Stomach (tissue), 9 donors: Measurements from ENCODE around the gene ANKMY2. TPM values are rescaled to one million over a fixed set of nuclear protein-coding genes. Genes with fewer than 3 reads are reported as not detected.

Source experiments
- DNase-seq, 2 donors: peaks; one replicate each; pipeline versions ENCODE4 v3.0.0 to v3.0.0-alpha.2; 2013 to 2019
- H3K27ac ChIP-seq, 5 donors: fragments of 200-600 bp in 4 of 5; sonication (generic) in 4 of 5; one replicate each; pipeline ENCODE4 v1.5.1; 2013 to 2019; ENCODE audit warnings: mild to moderate bottlenecking in 1 of 5, moderate library complexity in 1 of 5
- H3K27me3 ChIP-seq, 3 donors: fragments of 200-600 bp; sonication (generic); one replicate each; pipeline ENCODE4 v1.5.1; 2017 to 2019; ENCODE audit warnings: mixed run types in 1 of 3
- H3K36me3 ChIP-seq, 4 donors: fragments of 200-600 bp; sonication (generic); 1 replicate in 3 of 4; 2 replicates in 1 of 4; pipeline ENCODE4 v1.5.1; 2016 to 2019
- H3K4me1 ChIP-seq, 4 donors: fragments of 200-600 bp; sonication (generic); one replicate each; pipeline ENCODE4 v1.5.1; 2016 to 2019
- H3K4me3 ChIP-seq, 4 donors: fragments of 200-600 bp; sonication (generic) in 3 of 4; one replicate each; pipeline ENCODE4 v1.5.1; 2016 to 2019; ENCODE audit warnings: mild to moderate bottlenecking in 1 of 4
- H3K9me3 ChIP-seq, 4 donors: fragments of 200-600 bp; sonication (generic); one replicate each; pipeline ENCODE4 v1.5.1; 2016 to 2019
- EP300 ChIP-seq: sonication (generic); formaldehyde crosslinking; IDR thresholded peaks from one replicate; pipeline ENCODE4 v1.6.1; 2017; ENCODE audit warnings: antibody characterized with exemption
- POLR2A ChIP-seq, 4 donors: fragments of 450-650 bp; IDR thresholded peaks; one replicate each; pipeline ENCODE4 v1.6.1; 2016; ENCODE audit warnings: antibody characterized with exemption in 4 of 4, control low read depth in 2 of 4, mild to moderate bottlenecking in 1 of 4, moderate library complexity in 1 of 4
- POLR2AphosphoS5 ChIP-seq, 3 donors: sonication (generic); formaldehyde crosslinking; IDR thresholded peaks; one replicate each; pipeline ENCODE4 v1.6.1; 2016; ENCODE audit warnings: antibody characterized with exemption in 3 of 3
- WGBS, 5 donors: extraction: QIAGEN DNeasy Blood & Tissue Kit in 3 of 5; methylation state at CpG; one replicate each; pipeline versions ENCODE4 v1.1.5 to v1.1.7; 2013 to 2018; 5-methylcytosine and 5-hydroxymethylcytosine counted together
- intact Hi-C: fragments of 100-400 bp; cut with DNase I; formaldehyde crosslinking; loops from one replicate; pipeline ENCODE4 v1.15.1; 2023; ENCODE audit warnings: low total_unique reads
- polyA plus RNA-seq, 3 donors: library from polyadenylated mRNA; stranded (reverse); fragments of 200-250 nt; gene quantifications; one replicate each; pipeline ENCODE4 v1.2.3, GENCODE V29; 2013
- total RNA-seq, 5 donors: library from RNA; depleted of rRNA; stranded (reverse); fragments of >200 nt; gene quantifications; one replicate each; pipeline versions ENCODE4 v1.1.0 to v1.2.3, GENCODE V29; 2014 to 2016
- TF ChIP-seq, protein P1 (sequence below), 7 experiments: fragments of 450-650 bp in 4 of 7; fragments of 200-600 bp in 3 of 7; sonication (generic) in 3 of 7; IDR thresholded peaks; one replicate each; pipeline ENCODE4 v1.5.1; 2016 to 2019; ENCODE audit warnings: antibody characterized with exemption in 7 of 7, control low read depth in 2 of 7, mild to moderate bottlenecking in 1 of 7
- donor health status: healthy with polysubstance abuse.
- donor health status: Bipolar disorder and iron deficiency.
- donor health status: healthy.

ANKMY2 gene
- total and polyA plus RNA-seq, 8 donors, result 2.6 to 39.8 (median 29.0) TPM

DNA sequence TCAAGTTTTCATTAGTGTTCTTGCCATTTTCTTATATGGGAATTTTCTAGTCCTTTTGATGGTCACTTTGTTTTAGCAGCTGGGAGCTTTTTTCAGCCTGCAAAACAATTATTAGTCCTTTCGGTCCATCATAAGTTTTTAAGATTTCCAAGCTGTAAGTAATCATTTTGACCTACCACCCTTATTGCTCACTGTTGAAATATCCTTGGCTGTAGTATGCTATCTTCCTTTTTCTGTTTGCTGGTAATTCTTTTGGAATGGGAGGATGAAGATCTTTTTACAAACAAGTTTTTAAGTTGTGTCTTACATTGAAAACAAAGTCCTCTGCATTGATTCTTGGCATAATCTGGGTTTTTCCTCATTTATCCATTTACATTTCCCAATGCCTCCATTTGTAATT, 24.5 kb upstream of the ANKMY2 start:
- intact Hi-C loops, result no loop called here

DNA sequence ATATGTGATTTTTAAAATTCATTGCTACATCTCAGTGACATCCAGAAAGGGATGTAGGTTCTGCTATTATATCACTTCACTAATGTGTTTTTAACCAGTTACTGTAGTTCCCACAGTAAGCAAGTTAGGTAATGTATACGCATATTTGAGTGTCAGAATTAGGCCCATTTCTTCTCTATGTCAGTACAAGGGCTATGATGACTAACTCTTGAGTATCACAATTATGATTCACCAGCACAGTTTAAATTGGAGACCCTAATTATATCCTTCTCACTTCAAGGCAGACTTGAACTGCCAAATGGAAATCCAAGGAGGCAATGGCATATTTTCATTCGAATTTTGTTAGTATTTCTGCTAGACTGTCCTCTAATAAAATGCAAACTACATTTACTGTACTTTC, 24.0 kb upstream of the ANKMY2 start:
- Histone ChIP-seq H3K27ac (peak overlapping the region in 1 of 5 donors; percentile 80), H3K4me3 (no peak overlapping the region), H3K9me3 (no peaks in the 10 kb centered on the region), H3K27me3 (no peaks in the 10 kb centered on the region), H3K36me3 (peaks cover 0 to 35% (median 20%) of the 10 kb centered on the region in 4 donors), H3K4me1 (peaks cover 8 to 21% (median 13%) of the 10 kb centered on the region in 4 donors)
- TF ChIP-seq POLR2AphosphoS5 (IDR thresholded peaks at IDR 0.05) (no peak), POLR2A (IDR thresholded peaks at IDR 0.05) (no peak), EP300 (no peak)
- TF ChIP-seq, protein P1, sequence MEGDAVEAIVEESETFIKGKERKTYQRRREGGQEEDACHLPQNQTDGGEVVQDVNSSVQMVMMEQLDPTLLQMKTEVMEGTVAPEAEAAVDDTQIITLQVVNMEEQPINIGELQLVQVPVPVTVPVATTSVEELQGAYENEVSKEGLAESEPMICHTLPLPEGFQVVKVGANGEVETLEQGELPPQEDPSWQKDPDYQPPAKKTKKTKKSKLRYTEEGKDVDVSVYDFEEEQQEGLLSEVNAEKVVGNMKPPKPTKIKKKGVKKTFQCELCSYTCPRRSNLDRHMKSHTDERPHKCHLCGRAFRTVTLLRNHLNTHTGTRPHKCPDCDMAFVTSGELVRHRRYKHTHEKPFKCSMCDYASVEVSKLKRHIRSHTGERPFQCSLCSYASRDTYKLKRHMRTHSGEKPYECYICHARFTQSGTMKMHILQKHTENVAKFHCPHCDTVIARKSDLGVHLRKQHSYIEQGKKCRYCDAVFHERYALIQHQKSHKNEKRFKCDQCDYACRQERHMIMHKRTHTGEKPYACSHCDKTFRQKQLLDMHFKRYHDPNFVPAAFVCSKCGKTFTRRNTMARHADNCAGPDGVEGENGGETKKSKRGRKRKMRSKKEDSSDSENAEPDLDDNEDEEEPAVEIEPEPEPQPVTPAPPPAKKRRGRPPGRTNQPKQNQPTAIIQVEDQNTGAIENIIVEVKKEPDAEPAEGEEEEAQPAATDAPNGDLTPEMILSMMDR (IDR thresholded peaks at IDR 0.05), result no peak
- DNase-seq, result no peak
- intact Hi-C loops, result no loop called here
- WGBS, 5 donors, result 90 to 94% (median 93%) methylated on average over 2 of the region's 2 CpGs

More for the DNA sequence above, 24.5 kb upstream of the ANKMY2 start:
- Histone ChIP-seq H3K36me3 (peaks cover 0 to 39% (median 25%) of the 10 kb centered on the region in 4 donors), H3K4me1 (peaks cover 8 to 21% (median 13%) of the 10 kb centered on the region in 4 donors), H3K27me3 (no peaks in the 10 kb centered on the region), H3K27ac (no peak overlapping the region), H3K9me3 (no peaks in the 10 kb centered on the region), H3K4me3 (no peak overlapping the region)
- TF ChIP-seq POLR2A (IDR thresholded peaks at IDR 0.05) (no peak), POLR2AphosphoS5 (IDR thresholded peaks at IDR 0.05) (no peak), EP300 (no peak)
- TF ChIP-seq, protein P1 (IDR thresholded peaks at IDR 0.05), result no peak
- WGBS, 5 donors, result 71 to 88% (median 80%) methylated on average over 1 of the region's 1 CpG
- no peak for DNase-seq

DNA sequence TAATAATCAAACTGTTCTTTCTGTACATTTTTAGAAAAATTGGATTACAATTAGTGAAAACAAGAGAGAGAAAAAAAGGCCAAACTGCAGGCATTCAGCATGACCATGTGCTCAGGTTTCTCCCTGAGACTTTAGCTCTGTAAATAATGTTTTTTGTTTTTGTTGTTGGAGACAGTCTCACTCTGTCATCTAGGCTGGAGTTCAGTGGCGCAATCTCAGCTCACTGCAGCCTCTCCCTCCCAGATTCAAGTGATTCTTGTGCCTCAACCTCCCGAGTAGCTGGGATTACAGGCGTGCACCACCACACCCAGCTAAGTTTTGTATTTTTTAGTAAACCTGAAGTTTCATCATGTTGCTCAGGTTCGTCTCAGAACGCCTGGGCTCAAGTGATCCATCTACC, 23.4 kb upstream of the ANKMY2 start:
- H3K4me1 ChIP-seq, result peaks cover 8 to 21% (median 13%) of the 10 kb centered on the region in 4 donors
- peaks cover 0 to 29% (median 17%) of the 10 kb centered on the region in 4 donors for H3K36me3 ChIP-seq
- intact Hi-C loops, result no loop called here
- DNase-seq, result no peak
- TF ChIP-seq EP300 (no peak), POLR2A (IDR thresholded peaks at IDR 0.05) (no peak), POLR2AphosphoS5 (IDR thresholded peaks at IDR 0.05) (no peak)
- TF ChIP-seq, protein P1 (IDR thresholded peaks at IDR 0.05), result no peak
- H3K4me3 ChIP-seq, result no peak overlapping the region
- no peaks in the 10 kb centered on the region for H3K9me3 ChIP-seq
- 94 to 98% (median 97%) methylated on average over 5 of the region's 5 CpGs for WGBS, 5 donors
- peak overlapping the region in 3 of 5 donors; percentile 62 to 80 (median 75) for H3K27ac ChIP-seq
- no peaks in the 10 kb centered on the region for H3K27me3 ChIP-seq

DNA sequence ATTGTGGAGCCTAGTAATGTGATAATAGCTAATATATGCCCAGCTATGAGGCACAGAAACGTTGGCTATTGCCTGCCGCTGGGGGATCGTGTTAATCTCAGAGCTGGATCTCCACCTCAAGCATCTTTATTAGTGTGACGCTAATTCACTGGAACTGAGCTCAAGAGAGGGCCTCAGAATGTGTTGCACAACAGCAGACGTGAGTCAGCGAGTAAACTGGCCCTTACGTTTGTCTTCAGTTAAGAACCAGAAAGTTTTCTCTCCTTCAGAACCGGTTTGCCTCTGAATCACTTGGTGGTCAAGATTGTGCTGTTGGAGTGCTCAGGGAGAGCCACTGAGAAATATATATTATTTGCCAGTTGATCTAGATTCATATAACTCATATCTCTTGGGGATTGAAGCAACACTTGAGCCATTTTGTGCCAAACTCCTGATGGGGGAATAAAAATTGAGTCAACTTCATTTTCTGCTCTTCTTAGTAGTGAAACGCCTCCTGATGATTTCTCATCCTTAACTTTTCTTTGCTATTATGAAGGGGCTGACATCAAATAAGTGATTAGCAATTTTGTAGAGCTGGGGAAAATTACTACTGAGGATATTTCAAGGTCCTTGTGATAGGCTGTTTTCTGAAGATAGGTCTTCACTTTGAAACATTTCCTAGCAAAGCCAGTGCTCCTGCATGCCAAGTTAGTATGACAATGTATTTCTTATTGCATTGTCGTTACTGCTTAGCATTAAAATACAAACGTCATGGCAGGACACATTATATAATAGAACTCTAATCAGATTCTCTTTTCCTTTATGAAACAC, 22.7 kb upstream of the ANKMY2 start:
- Histone ChIP-seq H3K27me3 (no peaks in the 10 kb centered on the region), H3K9me3 (no peaks in the 10 kb centered on the region), H3K4me3 (no peak overlapping the region), H3K36me3 (peaks cover 0 to 28% (median 16%) of the 10 kb centered on the region in 4 donors), H3K4me1 (peaks cover 8 to 21% (median 13%) of the 10 kb centered on the region in 4 donors), H3K27ac (peak overlapping the region; percentile 23 to 80 (median 62))
- intact Hi-C loops, result no loop called here
- 40 to 47% (median 43%) methylated on average over 11 of the region's 11 CpGs for WGBS, 5 donors
- TF ChIP-seq POLR2AphosphoS5 (IDR thresholded peaks at IDR 0.05) (peak in 2 of 3 donors; percentile 35 to 86), POLR2A (IDR thresholded peaks at IDR 0.05) (no peak)
- DNase-seq, result peak; percentile 71 to 91
